NAMALWA (cell line): ENCODE data around the gene SYS1.

Experiments used
- DNase-seq: peaks from one replicate; pipeline ENCODE4 v3.0.0-alpha.2; 2015; ENCODE audit warnings: low spot score

SYS1 gene

GRCh38 chr20:45355209-45356084, 7.5 kb upstream of the SYS1 start:
- no peak for DNase-seq

GRCh38 chr20:45358282-45359068, 4.5 kb upstream of the SYS1 start:
- DNase-seq = no peak

- DNase-seq = no peak
Observed at GRCh38 chr20:45359069-45359405, 3.9 kb upstream of the SYS1 start.

- DNase-seq = no peak
Observed at GRCh38 chr20:45359406-45360148, 3.4 kb upstream of the SYS1 start.

GRCh38 chr20:45361793-45362192, 1.2 kb upstream of the SYS1 start:
- no peak for DNase-seq

- peak; percentile 38 for DNase-seq
Observed at GRCh38 chr20:45363611-45364492, 896 bp downstream of the SYS1 start.

GRCh38 chr20:45365444-45365970, 2.6 kb downstream of the SYS1 start:
- no peak for DNase-seq

GRCh38 chr20:45366192-45366591, 3.2 kb downstream of the SYS1 start:
- DNase-seq = no peak

GRCh38 chr20:45366631-45367030, 3.7 kb downstream of the SYS1 start:
- DNase-seq = no peak

- no peak for DNase-seq
Observed at GRCh38 chr20:45367126-45367525, 4.2 kb downstream of the SYS1 start.

- DNase-seq = peak; percentile 95
Observed at GRCh38 chr20:45368221-45368980, 5.4 kb downstream of the SYS1 start.

- DNase-seq = no peak
Observed at GRCh38 chr20:45370571-45371160, 7.7 kb downstream of the SYS1 start.

GRCh38 chr20:45372241-45372640, 9.3 kb downstream of the SYS1 start:
- no peak for DNase-seq

GRCh38 chr20:45372646-45373352, 9.8 kb downstream of the SYS1 start:
- no peak for DNase-seq

GRCh38 chr20:45373353-45374100, 10.6 kb downstream of the SYS1 start:
- peak; percentile 87 for DNase-seq

GRCh38 chr20:45374101-45374467, 11.1 kb downstream of the SYS1 start:
- DNase-seq = no peak

- DNase-seq = no peak
Observed at GRCh38 chr20:45374966-45375365, 12.0 kb downstream of the SYS1 start.

- DNase-seq = no peak
Observed at GRCh38 chr20:45377269-45377668, 14.3 kb downstream of the SYS1 start.

- DNase-seq = no peak
Observed at GRCh38 chr20:45378191-45378590, 15.2 kb downstream of the SYS1 start, which contains the start of gene TP53TG5. TP53TG5 (minus strand) TSS chr20:45378325; CDS start chr20:45378236, 89 bp downstream.
